Duodenal mucosa (tissue), 2 donors: ENCODE measurements around the gene GSTCD.
"Not testable (repeated sequence)": the region's sequence is repeated elsewhere in the genome, so short reads cannot be mapped to it uniquely, and the experiment has no call there.

Experiments
- H3K27ac ChIP-seq: one replicate; pipeline ENCODE4 v1.7.0; 2013; ENCODE audit warnings: low read depth, low read length
- H3K27me3 ChIP-seq, 2 donors: one replicate each; pipeline ENCODE4 v1.7.0; 2013; ENCODE audit warnings: low read length in 2 of 2, control low read depth in 1 of 2; ENCODE audit not compliant: insufficient read depth in 2 of 2, control insufficient read depth in 1 of 2
- H3K36me3 ChIP-seq, 2 donors: one replicate each; pipeline ENCODE4 v1.7.0; 2013; ENCODE audit warnings: low read length in 2 of 2, control low read depth in 1 of 2; ENCODE audit not compliant: insufficient read depth in 2 of 2, control insufficient read depth in 1 of 2
- H3K4me1 ChIP-seq, 2 donors: one replicate each; pipeline ENCODE4 v1.7.0; 2013; ENCODE audit warnings: low read length in 2 of 2, control low read depth in 1 of 2; ENCODE audit not compliant: insufficient read depth in 2 of 2, control insufficient read depth in 1 of 2
- H3K4me3 ChIP-seq, 2 donors: one replicate each; pipeline ENCODE4 v1.7.0; 2013; ENCODE audit warnings: low read length in 2 of 2, low read depth in 1 of 2
- H3K9ac ChIP-seq, 2 donors: one replicate each; pipeline ENCODE4 v1.7.0; 2013; ENCODE audit warnings: low read length in 2 of 2, low read depth in 1 of 2
- H3K9me3 ChIP-seq, 2 donors: one replicate each; pipeline ENCODE4 v1.7.0; 2013; ENCODE audit warnings: low read length in 2 of 2, control low read depth in 1 of 2; ENCODE audit not compliant: control insufficient read depth in 1 of 2

Gene GSTCD

GRCh38 chr4:105679186-105679585 lies 29.4 kb upstream of the GSTCD start:
- no peak overlapping the region for H3K4me3 ChIP-seq
- no peaks in the 10 kb centered on the region for H3K27me3 ChIP-seq
- no peak overlapping the region for H3K27ac ChIP-seq
- no peaks in the 10 kb centered on the region for H3K9me3 ChIP-seq
- H3K9ac ChIP-seq = no peak overlapping the region
- H3K4me1 ChIP-seq = peaks cover 0 to 15% of the 10 kb centered on the region in 2 donors
- peaks cover 7 to 13% of the 10 kb centered on the region in 2 donors for H3K36me3 ChIP-seq

GRCh38 chr4:105683038-105683437 lies 25.5 kb upstream of the GSTCD start:
- Histone ChIP-seq H3K27me3 (no peaks in the 10 kb centered on the region), H3K9me3 (no peaks in the 10 kb centered on the region), H3K27ac (no peak overlapping the region), H3K36me3 (peaks cover 19 to 21% of the 10 kb centered on the region in 2 donors), H3K9ac (no peak overlapping the region), H3K4me3 (no peak overlapping the region), H3K4me1 (peaks cover 0 to 6% of the 10 kb centered on the region in 2 donors)

- H3K9me3 ChIP-seq = no peaks in the 10 kb centered on the region
- no peak overlapping the region for H3K27ac ChIP-seq
- H3K27me3 ChIP-seq = no peaks in the 10 kb centered on the region
- no peak overlapping the region for H3K9ac ChIP-seq
- no peaks in the 10 kb centered on the region for H3K4me1 ChIP-seq
- no peak overlapping the region for H3K4me3 ChIP-seq
- peaks cover 29 to 42% of the 10 kb centered on the region in 2 donors for H3K36me3 ChIP-seq
Observed at GRCh38 chr4:105686571-105686970, 22.0 kb upstream of the GSTCD start.

GRCh38 chr4:105694812-105695211 lies 13.8 kb upstream of the GSTCD start:
- not testable (repeated sequence) for H3K4me1 ChIP-seq, H3K9me3 ChIP-seq, H3K27ac ChIP-seq, H3K9ac ChIP-seq, H3K4me3 ChIP-seq, H3K27me3 ChIP-seq
- peaks cover 6 to 58% of the 10 kb centered on the region in 2 donors for H3K36me3 ChIP-seq

GRCh38 chr4:105695832-105696231 lies 12.8 kb upstream of the GSTCD start:
- H3K27ac ChIP-seq, H3K9me3 ChIP-seq, H3K9ac ChIP-seq, H3K4me1 ChIP-seq, H3K27me3 ChIP-seq, H3K4me3 ChIP-seq: not testable (repeated sequence)
- peaks cover 6 to 56% of the 10 kb centered on the region in 2 donors for H3K36me3 ChIP-seq

- no peak overlapping the region for H3K27ac ChIP-seq
- H3K27me3 ChIP-seq = no peaks in the 10 kb centered on the region
- H3K36me3 ChIP-seq = peaks cover 2 to 37% of the 10 kb centered on the region in 2 donors
- H3K9me3 ChIP-seq = no peaks in the 10 kb centered on the region
- no peak overlapping the region for H3K9ac ChIP-seq
- H3K4me3 ChIP-seq = no peak overlapping the region
- H3K4me1 ChIP-seq = peaks cover 0 to 5% of the 10 kb centered on the region in 2 donors
Observed at GRCh38 chr4:105698607-105699006, 10.0 kb upstream of the GSTCD start.

GRCh38 chr4:105707782-105708180 lies 803 bp upstream of the GSTCD start:
- Histone ChIP-seq H3K4me1 (peaks cover 8 to 19% of the 10 kb centered on the region in 2 donors), H3K36me3 (peaks cover 0 to 4% of the 10 kb centered on the region in 2 donors), H3K9me3 (no peaks in the 10 kb centered on the region), H3K9ac (peak overlapping the region; percentile 96 to 98), H3K4me3 (peak overlapping the region; percentile 92 to 99), H3K27ac (no peak overlapping the region), H3K27me3 (no peaks in the 10 kb centered on the region)

GRCh38 chr4:105709081-105709450 lies 482 bp downstream of the GSTCD start:
- H3K9me3 ChIP-seq = no peaks in the 10 kb centered on the region
- peaks cover 8 to 18% of the 10 kb centered on the region in 2 donors for H3K4me1 ChIP-seq
- H3K27ac ChIP-seq = peak overlapping the region; percentile 23
- peak overlapping the region; percentile 96 to 98 for H3K9ac ChIP-seq
- no peaks in the 10 kb centered on the region for H3K36me3 ChIP-seq
- peak overlapping the region; percentile 92 to 99 for H3K4me3 ChIP-seq
- H3K27me3 ChIP-seq = no peaks in the 10 kb centered on the region

- no peak overlapping the region for H3K9ac ChIP-seq
- peak overlapping the region; percentile 92 to 99 for H3K4me3 ChIP-seq
Observed at GRCh38 chr4:105710012-105710600, 1.5 kb downstream of the GSTCD start.

GRCh38 chr4:105710678-105711077 lies 2.1 kb downstream of the GSTCD start:
- Histone ChIP-seq H3K27me3 (no peaks in the 10 kb centered on the region), H3K36me3 (no peaks in the 10 kb centered on the region), H3K27ac (no peak overlapping the region), H3K4me3 (no peak overlapping the region), H3K9me3 (no peaks in the 10 kb centered on the region), H3K4me1 (peaks cover 8 to 18% of the 10 kb centered on the region in 2 donors), H3K9ac (no peak overlapping the region)

More at GRCh38 chr4:105710012-105710600, 1.5 kb downstream of the GSTCD start:
- H3K4me1 ChIP-seq = peaks cover 8 to 18% of the 10 kb centered on the region in 2 donors
- no peaks in the 10 kb centered on the region for H3K27me3 ChIP-seq
- H3K27ac ChIP-seq = no peak overlapping the region
- no peaks in the 10 kb centered on the region for H3K9me3 ChIP-seq
- no peaks in the 10 kb centered on the region for H3K36me3 ChIP-seq
